NCI-H2029 (cell line): ENCODE results near the gene TYK2.

ENCODE experiments used
- DNase-seq: peaks from one replicate; lab custom pipeline; 2025; lab: John Stamatoyannopoulos, UW

TYK2 gene

DNA sequence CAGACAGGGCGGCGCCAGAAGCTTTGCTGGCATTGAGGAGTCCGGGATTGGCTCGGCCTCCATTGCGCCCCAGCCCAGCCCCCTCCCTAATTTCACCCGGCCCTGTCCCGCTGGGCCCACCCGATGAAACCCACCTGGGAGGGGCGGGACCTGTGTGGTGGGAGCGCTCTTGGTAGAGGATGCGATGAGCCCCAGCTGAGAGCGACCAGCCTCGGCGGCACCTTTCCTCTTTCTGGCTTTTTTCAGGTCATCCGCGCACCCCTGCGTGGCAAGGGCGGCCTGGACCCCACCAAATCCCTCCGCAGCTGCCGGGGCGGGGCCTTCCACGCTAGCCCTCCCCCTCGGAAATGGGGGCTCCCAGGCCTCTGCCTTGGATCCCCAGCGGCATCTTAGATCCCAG lies 70.9 kb downstream of the TYK2 start, which contains the start of gene ZGLP1:
Gene ZGLP1, minus strand, starts transcription at position 393 of the 400 bp plus-strand sequence.
- DNase-seq, result no peak

DNA sequence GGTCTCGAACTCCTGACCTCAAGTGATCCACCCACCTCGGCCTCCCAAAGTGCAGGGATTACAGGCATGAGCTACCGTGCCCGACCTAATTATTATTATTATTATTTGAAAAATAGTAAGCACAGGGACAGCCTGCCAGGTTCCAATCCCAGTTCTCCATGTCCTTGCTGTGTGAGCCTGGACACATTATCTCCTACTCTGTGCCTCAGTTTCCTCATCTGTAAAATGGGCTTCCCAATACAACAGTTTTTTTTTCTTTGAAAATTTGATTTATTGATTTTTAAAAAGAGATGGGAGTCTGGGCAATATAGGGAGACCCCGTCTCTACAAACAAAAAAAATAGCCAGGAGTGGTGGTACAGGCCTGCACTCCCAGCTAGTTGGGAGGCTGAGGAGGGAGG lies 74.0 kb downstream of the TYK2 start:
- DNase-seq, result no peak

- DNase-seq, result no peak
Observed at GRCh38 chr19:10305139-10305806, 75.1 kb downstream of the TYK2 start.
